Loucy (cell line): ENCODE data around the gene PPME1.

Experiments used
- H2AFZ ChIP-seq: fragments of 200-600 bp; sonication (generic); 2 replicates; pipeline ENCODE4 v1.6.0; 2016; ENCODE audit warnings: antibody characterized with exemption, mild to moderate bottlenecking, low read length, moderate library complexity
- H3F3A ChIP-seq: fragments of 200-600 bp; 2 replicates; pipeline ENCODE4 v1.6.0; 2016; ENCODE audit warnings: antibody characterized with exemption, low read depth, mild to moderate bottlenecking
- H3K27me3 ChIP-seq: fragments of 200-600 bp; sonication (generic); 2 replicates; pipeline ENCODE4 v1.6.1; 2014; ENCODE audit warnings: low read length, mild to moderate bottlenecking; ENCODE audit not compliant: insufficient read depth, poor library complexity, severe bottlenecking
- H3K36me3 ChIP-seq: fragments of 200-600 bp; sonication (generic); 2 replicates; pipeline ENCODE4 v1.6.1; 2016; ENCODE audit warnings: low read length; ENCODE audit not compliant: insufficient read depth
- H3K4me1 ChIP-seq: fragments of 200-600 bp; sonication (generic); 2 replicates; pipeline ENCODE4 v1.5.1; 2014; ENCODE audit warnings: low read length, mild to moderate bottlenecking; ENCODE audit not compliant: insufficient read depth, poor library complexity, severe bottlenecking
- H3K4me2 ChIP-seq: fragments of 200-600 bp; sonication (generic); 2 replicates; pipeline ENCODE4 v1.6.0; 2014; ENCODE audit warnings: antibody characterized with exemption, low read length, low read depth, mild to moderate bottlenecking; ENCODE audit not compliant: poor library complexity, severe bottlenecking
- H3K4me3 ChIP-seq: fragments of 200-600 bp; sonication (generic); 2 replicates; pipeline ENCODE4 v1.5.1; 2014; ENCODE audit warnings: low read length, mild to moderate bottlenecking, mixed read lengths; ENCODE audit not compliant: poor library complexity, severe bottlenecking
- H3K79me2 ChIP-seq: fragments of 200-600 bp; sonication (generic); 2 replicates; pipeline ENCODE4 v1.6.1; 2014; ENCODE audit warnings: low read length; ENCODE audit not compliant: insufficient read depth
- H3K9ac ChIP-seq: fragments of 200-600 bp; sonication (generic); 2 replicates; pipeline ENCODE4 v1.6.0; 2014; ENCODE audit warnings: mild to moderate bottlenecking, low read depth, low read length, moderate library complexity; ENCODE audit not compliant: poor library complexity, severe bottlenecking
- H3K9me2 ChIP-seq: fragments of 200-600 bp; sonication (generic); replicated peaks from 2 replicates; pipeline ENCODE4 v1.6.1; 2016; ENCODE audit warnings: low read depth, low read length, mixed read lengths
- H3K9me3 ChIP-seq: fragments of 200-600 bp; sonication (generic); 2 replicates; pipeline ENCODE4 v1.6.1; 2014; ENCODE audit warnings: mild to moderate bottlenecking, antibody characterized with exemption, low read length, low read depth; ENCODE audit not compliant: insufficient read depth
- H4K20me1 ChIP-seq: fragments of 200-600 bp; sonication (generic); 2 replicates; pipeline ENCODE4 v1.6.0; 2014; ENCODE audit warnings: antibody characterized with exemption, low read length, mild to moderate bottlenecking; ENCODE audit not compliant: insufficient read depth, poor library complexity, severe bottlenecking
- CTCF ChIP-seq: fragments of 200-600 bp; sonication (generic); conservative IDR thresholded peaks from 2 replicates; pipeline ENCODE4 v1.5.1; 2014; ENCODE audit warnings: mild to moderate bottlenecking, antibody characterized with exemption, low read length
- EZH2phosphoT487 ChIP-seq: fragments of 200-600 bp; IDR thresholded peaks from 2 replicates; pipeline ENCODE4 v1.6.1; 2018; ENCODE audit warnings: antibody characterized with exemption, mild to moderate bottlenecking, moderate library complexity, borderline replicate concordance

Gene PPME1

GRCh38 chr11:74255741-74256375 is 84.8 kb downstream of the PPME1 start:
- no peaks in the 10 kb centered on the region for H3K27me3 ChIP-seq
- H3K9me2 ChIP-seq, result no peaks in the 10 kb centered on the region
- no peak overlapping the region for H3K4me3 ChIP-seq
- H4K20me1 ChIP-seq, result no peaks in the 10 kb centered on the region
- H3F3A ChIP-seq, result no peaks in the 10 kb centered on the region
- H3K9ac ChIP-seq, result no peak overlapping the region
- no peaks in the 10 kb centered on the region for H3K79me2 ChIP-seq
- H3K4me2 ChIP-seq, result no peak overlapping the region
- no peaks in the 10 kb centered on the region for H3K9me3 ChIP-seq
- no peak for TF ChIP-seq EZH2phosphoT487
- TF ChIP-seq CTCF, result peak; percentile 97
- H3K36me3 ChIP-seq, result peaks cover 43% of the 10 kb centered on the region; the same call in 1 of the 2 replicates
- H2AFZ ChIP-seq, result no peak overlapping the region
- no peaks in the 10 kb centered on the region for H3K4me1 ChIP-seq

- H3K4me2 ChIP-seq, result no peak overlapping the region
- no peaks in the 10 kb centered on the region for H3F3A ChIP-seq
- no peak overlapping the region for H2AFZ ChIP-seq
- H3K79me2 ChIP-seq, result no peaks in the 10 kb centered on the region
- H3K36me3 ChIP-seq, result peaks cover 36% of the 10 kb centered on the region; the same call in 1 of the 2 replicates
- no peaks in the 10 kb centered on the region for H3K27me3 ChIP-seq
- no peaks in the 10 kb centered on the region for H4K20me1 ChIP-seq
- no peak for TF ChIP-seq CTCF
- no peak overlapping the region for H3K9ac ChIP-seq
- H3K4me3 ChIP-seq, result no peak overlapping the region
- no peaks in the 10 kb centered on the region for H3K9me2 ChIP-seq
- H3K9me3 ChIP-seq, result no peaks in the 10 kb centered on the region
- no peaks in the 10 kb centered on the region for H3K4me1 ChIP-seq
These were observed 85.5 kb downstream of the PPME1 start for GRCh38 chr11:74256378-74257133.

GRCh38 chr11:74257959-74258553 is 87.0 kb downstream of the PPME1 start:
- Histone ChIP-seq H2AFZ (no peak overlapping the region), H3K79me2 (no peaks in the 10 kb centered on the region), H3K4me3 (no peak overlapping the region), H3K27me3 (no peaks in the 10 kb centered on the region), H4K20me1 (no peaks in the 10 kb centered on the region), H3K4me2 (no peak overlapping the region), H3F3A (no peaks in the 10 kb centered on the region), H3K9ac (no peak overlapping the region), H3K4me1 (no peaks in the 10 kb centered on the region), H3K36me3 (peaks cover 24% of the 10 kb centered on the region; the same call in 1 of the 2 replicates), H3K9me2 (no peaks in the 10 kb centered on the region), H3K9me3 (no peaks in the 10 kb centered on the region)
- TF ChIP-seq CTCF, result no peak
- TF ChIP-seq EZH2phosphoT487, result no peak
